Spinal cord (tissue), 10 donors: ENCODE data around the gene ABCC5. TPM values are rescaled to one million over a fixed set of nuclear protein-coding genes. Genes with fewer than 3 reads are reported as not detected.

ENCODE experiments used
- DNase-seq, 6 donors: peaks; one replicate each; pipeline versions ENCODE4 v3.0.0 to v3.0.0-alpha.2; 2013 to 2015; ENCODE audit warnings: low spot score in 6 of 6, low read depth in 4 of 6
- H3K27ac ChIP-seq: one replicate; pipeline ENCODE4 v1.5.1; 2013; ENCODE audit warnings: low read depth, low read length, control low read depth
- H3K27me3 ChIP-seq: one replicate; pipeline ENCODE4 v1.6.1; 2013; ENCODE audit warnings: low read length; ENCODE audit not compliant: control insufficient read depth, insufficient read depth
- H3K36me3 ChIP-seq: one replicate; pipeline ENCODE4 v1.6.1; 2013; ENCODE audit warnings: low read length; ENCODE audit not compliant: control insufficient read depth, insufficient read depth
- H3K4me1 ChIP-seq: one replicate; pipeline ENCODE4 v1.6.1; 2013; ENCODE audit warnings: low read length; ENCODE audit not compliant: control insufficient read depth, insufficient read depth
- H3K4me3 ChIP-seq: one replicate; pipeline ENCODE4 v1.5.1; 2013; ENCODE audit warnings: low read depth, low read length, control low read depth
- H3K9me3 ChIP-seq: one replicate; pipeline ENCODE4 v1.6.1; 2013; ENCODE audit warnings: low read length; ENCODE audit not compliant: control insufficient read depth, insufficient read depth
- WGBS: methylation state at CpG from one replicate; pipeline ENCODE4 v1.1.5; 2013; ENCODE audit warnings: missing lambda C conversion rate; ENCODE audit not compliant: insufficient coverage; 5-methylcytosine and 5-hydroxymethylcytosine counted together
- polyA plus RNA-seq, 2 donors: library from polyadenylated mRNA; unstranded; fragments of 120-200 nt; gene quantifications; one replicate each; pipeline ENCODE4 v1.2.1, GENCODE V29; 2013; ENCODE audit not compliant: insufficient read length in 2 of 2
- total RNA-seq, 2 donors: library from RNA; depleted of rRNA in 1 of 2; stranded (reverse); fragments of 120-200 nt in 1 of 2; fragments of >200 nt in 1 of 2; gene quantifications; one replicate each; pipeline versions ENCODE4 v1.2.3 to v1.2.4, GENCODE V29; 2013 to 2014
- donor health status: healthy.

ABCC5 gene
- total and polyA plus RNA-seq, 4 donors: 40.7 to 89.2 (median 60.1) TPM

GRCh38 chr3:183958775-183959174, 58.9 kb downstream of the ABCC5 start:
- H3K4me1 ChIP-seq: no peaks in the 10 kb centered on the region
- no peak for DNase-seq
- H3K36me3 ChIP-seq: peaks cover 17% of the 10 kb centered on the region
- no CpG with 5 or more reads among the region's 4 CpGs for WGBS
- H3K27me3 ChIP-seq: no peaks in the 10 kb centered on the region
- H3K27ac ChIP-seq: no peak overlapping the region
- no peak overlapping the region for H3K4me3 ChIP-seq
- H3K9me3 ChIP-seq: no peaks in the 10 kb centered on the region

- peaks cover 18% of the 10 kb centered on the region for H3K36me3 ChIP-seq
- WGBS: no CpG with 5 or more reads among the region's 3 CpGs
Observed at GRCh38 chr3:183958226-183958625, 59.5 kb downstream of the ABCC5 start.

GRCh38 chr3:183954875-183955274, 62.8 kb downstream of the ABCC5 start:
- Histone ChIP-seq H3K36me3 (peaks cover 36% of the 10 kb centered on the region), H3K4me3 (no peak overlapping the region), H3K9me3 (no peaks in the 10 kb centered on the region), H3K4me1 (no peaks in the 10 kb centered on the region), H3K27ac (no peak overlapping the region), H3K27me3 (no peaks in the 10 kb centered on the region)
- no peak for DNase-seq
- 57% methylated on average over 3 of the region's 4 CpGs for WGBS

More at GRCh38 chr3:183958226-183958625, 59.5 kb downstream of the ABCC5 start:
- no peak for DNase-seq
- Histone ChIP-seq H3K4me3 (no peak overlapping the region), H3K9me3 (no peaks in the 10 kb centered on the region), H3K27ac (no peak overlapping the region), H3K27me3 (no peaks in the 10 kb centered on the region), H3K4me1 (no peaks in the 10 kb centered on the region)

GRCh38 chr3:183953471-183954070, 64.1 kb downstream of the ABCC5 start:
- peaks cover 42% of the 10 kb centered on the region for H3K36me3 ChIP-seq
- no peaks in the 10 kb centered on the region for H3K4me1 ChIP-seq
- no peaks in the 10 kb centered on the region for H3K9me3 ChIP-seq
- no peak overlapping the region for H3K4me3 ChIP-seq
- no peaks in the 10 kb centered on the region for H3K27me3 ChIP-seq
- 94% methylated on average over 4 of the region's 6 CpGs for WGBS
- no peak overlapping the region for H3K27ac ChIP-seq
- no peak for DNase-seq

GRCh38 chr3:183951459-183951858, 66.2 kb downstream of the ABCC5 start:
- Histone ChIP-seq H3K9me3 (no peaks in the 10 kb centered on the region), H3K27ac (no peak overlapping the region), H3K36me3 (peaks cover 48% of the 10 kb centered on the region), H3K27me3 (no peaks in the 10 kb centered on the region), H3K4me1 (no peaks in the 10 kb centered on the region), H3K4me3 (no peak overlapping the region)
- WGBS: 95% methylated on average over 12 of the region's 13 CpGs
- DNase-seq: no peak

- no peaks in the 10 kb centered on the region for H3K4me1 ChIP-seq
- H3K27me3 ChIP-seq: no peaks in the 10 kb centered on the region
- H3K4me3 ChIP-seq: no peak overlapping the region
- H3K36me3 ChIP-seq: peaks cover 52% of the 10 kb centered on the region
- H3K9me3 ChIP-seq: no peaks in the 10 kb centered on the region
- WGBS: 95% methylated on average over 9 of the region's 12 CpGs
- no peak overlapping the region for H3K27ac ChIP-seq
- DNase-seq: no peak
Observed at GRCh38 chr3:183949690-183950089, 68.0 kb downstream of the ABCC5 start.

GRCh38 chr3:183946037-183946436, 71.6 kb downstream of the ABCC5 start:
- Histone ChIP-seq H3K36me3 (peaks cover 44% of the 10 kb centered on the region), H3K4me1 (no peaks in the 10 kb centered on the region), H3K27ac (no peak overlapping the region), H3K4me3 (no peak overlapping the region), H3K27me3 (no peaks in the 10 kb centered on the region), H3K9me3 (no peaks in the 10 kb centered on the region)
- no peak for DNase-seq
- WGBS: 100% methylated on average over 1 of the region's 2 CpGs

GRCh38 chr3:183944775-183945174, 72.9 kb downstream of the ABCC5 start:
- Histone ChIP-seq H3K36me3 (peaks cover 44% of the 10 kb centered on the region), H3K4me1 (no peaks in the 10 kb centered on the region), H3K27ac (no peak overlapping the region), H3K4me3 (no peak overlapping the region), H3K27me3 (no peaks in the 10 kb centered on the region), H3K9me3 (no peaks in the 10 kb centered on the region)
- DNase-seq: no peak
- no CpG with 5 or more reads among the region's 5 CpGs for WGBS

GRCh38 chr3:183943739-183944138, 73.9 kb downstream of the ABCC5 start:
- H3K36me3 ChIP-seq: peaks cover 40% of the 10 kb centered on the region
- 77% methylated on average over 5 of the region's 6 CpGs for WGBS
- DNase-seq: no peak

GRCh38 chr3:183941216-183941615, 76.5 kb downstream of the ABCC5 start:
- WGBS: no CpG with 5 or more reads among the region's 2 CpGs

More at GRCh38 chr3:183943739-183944138, 73.9 kb downstream of the ABCC5 start:
- Histone ChIP-seq H3K4me3 (no peak overlapping the region), H3K4me1 (no peaks in the 10 kb centered on the region), H3K27me3 (no peaks in the 10 kb centered on the region), H3K27ac (no peak overlapping the region), H3K9me3 (no peaks in the 10 kb centered on the region)

More at GRCh38 chr3:183941216-183941615, 76.5 kb downstream of the ABCC5 start:
- no peaks in the 10 kb centered on the region for H3K9me3 ChIP-seq
- no peaks in the 10 kb centered on the region for H3K4me1 ChIP-seq
- no peak overlapping the region for H3K27ac ChIP-seq
- H3K27me3 ChIP-seq: no peaks in the 10 kb centered on the region
- H3K36me3 ChIP-seq: peaks cover 43% of the 10 kb centered on the region
- no peak overlapping the region for H3K4me3 ChIP-seq
- DNase-seq: no peak
